KMS-11 (cell line): ENCODE measurements around the gene OR10H5.
"Not testable (repeated sequence)": the region's sequence is repeated elsewhere in the genome, so short reads cannot be mapped to it uniquely, and the experiment has no call there.

ENCODE experiments used
- H2AFZ ChIP-seq: fragments of 200-600 bp; sonication (generic); 2 replicates; pipeline ENCODE4 v1.6.1; 2016; ENCODE audit warnings: antibody characterized with exemption, mixed run types, low read depth
- H3K27ac ChIP-seq: fragments of 200-600 bp; sonication (generic); 2 replicates; pipeline ENCODE4 v1.6.1; 2016; ENCODE audit warnings: mild to moderate bottlenecking, mixed run types
- H3K27me3 ChIP-seq: fragments of 200-600 bp; sonication (generic); 2 replicates; pipeline ENCODE4 v1.6.1; 2017; ENCODE audit warnings: mild to moderate bottlenecking, low read depth, mixed run types, moderate library complexity; ENCODE audit not compliant: insufficient read depth
- H3K36me3 ChIP-seq: fragments of 200-600 bp; sonication (generic); 2 replicates; pipeline ENCODE4 v1.6.1; 2017; ENCODE audit warnings: mild to moderate bottlenecking, mixed run types; ENCODE audit not compliant: insufficient read depth
- H3K4me1 ChIP-seq: fragments of 200-600 bp; sonication (generic); 2 replicates; pipeline ENCODE4 v1.6.1; 2016; ENCODE audit warnings: mild to moderate bottlenecking, low read depth, mixed run types; ENCODE audit not compliant: poor library complexity, severe bottlenecking
- H3K4me2 ChIP-seq: fragments of 200-600 bp; sonication (generic); 2 replicates; pipeline ENCODE4 v1.7.0; 2016; ENCODE audit warnings: mild to moderate bottlenecking, mixed run types
- H3K4me3 ChIP-seq: fragments of 200-600 bp; sonication (generic); IDR thresholded peaks from 2 replicates; pipeline ENCODE4 v1.6.1; 2017; ENCODE audit warnings: low read depth, low read length, mixed read lengths; ENCODE audit not compliant: insufficient read depth
- H3K79me2 ChIP-seq: fragments of 200-600 bp; sonication (generic); 2 replicates; pipeline ENCODE4 v1.6.1; 2016; ENCODE audit warnings: low read depth, mixed run types; ENCODE audit not compliant: insufficient read depth
- H3K9ac ChIP-seq: fragments of 200-600 bp; sonication (generic); 2 replicates; pipeline ENCODE4 v1.6.1; 2016; ENCODE audit warnings: mild to moderate bottlenecking, mixed run types
- H4K20me1 ChIP-seq: fragments of 200-600 bp; sonication (generic); 2 replicates; pipeline ENCODE4 v1.6.1; 2016; ENCODE audit warnings: mild to moderate bottlenecking, mixed run types; ENCODE audit not compliant: insufficient read depth
- TF ChIP-seq, protein P1 (sequence below): fragments of 200-600 bp; sonication (generic); conservative IDR thresholded peaks from 2 replicates; pipeline ENCODE4 v1.6.1; 2017; ENCODE audit warnings: low read depth, mild to moderate bottlenecking, antibody characterized with exemption, low read length, moderate library complexity, mixed read lengths

The OR10H5 gene

DNA sequence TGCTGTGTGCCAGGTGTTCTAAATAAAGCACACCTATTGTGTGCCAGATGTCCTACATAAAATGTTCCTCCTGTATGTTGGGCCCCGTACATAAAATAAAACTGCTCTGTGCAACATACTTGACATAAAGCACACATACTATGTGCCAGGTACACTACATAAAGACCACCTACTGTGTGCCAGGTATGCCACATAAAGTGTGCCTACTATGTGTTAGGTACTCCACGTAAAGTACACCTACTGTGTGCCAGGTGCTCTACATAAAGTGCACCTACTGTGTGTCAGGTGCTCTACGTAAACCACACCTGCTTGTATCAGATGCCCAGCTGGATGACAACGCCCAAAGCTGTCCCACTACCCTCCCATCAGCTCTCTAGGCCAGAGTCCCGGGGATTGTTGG, 5.8 kb upstream of the OR10H5 start:
- Histone ChIP-seq H3K27me3 (0 out of 2 replicates have a peak, but pooled peaks cover 1% of the 10 kb centered on the region), H2AFZ (no peak overlapping the region), H3K79me2 (no peaks in the 10 kb centered on the region), H3K4me3 (no peak overlapping the region), H3K9ac (no peak overlapping the region), H4K20me1 (no peaks in the 10 kb centered on the region), H3K36me3 (no peaks in the 10 kb centered on the region), H3K4me1 (no peaks in the 10 kb centered on the region), H3K4me2 (no peak overlapping the region), H3K27ac (no peak overlapping the region)
- TF ChIP-seq, protein P1, sequence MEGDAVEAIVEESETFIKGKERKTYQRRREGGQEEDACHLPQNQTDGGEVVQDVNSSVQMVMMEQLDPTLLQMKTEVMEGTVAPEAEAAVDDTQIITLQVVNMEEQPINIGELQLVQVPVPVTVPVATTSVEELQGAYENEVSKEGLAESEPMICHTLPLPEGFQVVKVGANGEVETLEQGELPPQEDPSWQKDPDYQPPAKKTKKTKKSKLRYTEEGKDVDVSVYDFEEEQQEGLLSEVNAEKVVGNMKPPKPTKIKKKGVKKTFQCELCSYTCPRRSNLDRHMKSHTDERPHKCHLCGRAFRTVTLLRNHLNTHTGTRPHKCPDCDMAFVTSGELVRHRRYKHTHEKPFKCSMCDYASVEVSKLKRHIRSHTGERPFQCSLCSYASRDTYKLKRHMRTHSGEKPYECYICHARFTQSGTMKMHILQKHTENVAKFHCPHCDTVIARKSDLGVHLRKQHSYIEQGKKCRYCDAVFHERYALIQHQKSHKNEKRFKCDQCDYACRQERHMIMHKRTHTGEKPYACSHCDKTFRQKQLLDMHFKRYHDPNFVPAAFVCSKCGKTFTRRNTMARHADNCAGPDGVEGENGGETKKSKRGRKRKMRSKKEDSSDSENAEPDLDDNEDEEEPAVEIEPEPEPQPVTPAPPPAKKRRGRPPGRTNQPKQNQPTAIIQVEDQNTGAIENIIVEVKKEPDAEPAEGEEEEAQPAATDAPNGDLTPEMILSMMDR = no peak

DNA sequence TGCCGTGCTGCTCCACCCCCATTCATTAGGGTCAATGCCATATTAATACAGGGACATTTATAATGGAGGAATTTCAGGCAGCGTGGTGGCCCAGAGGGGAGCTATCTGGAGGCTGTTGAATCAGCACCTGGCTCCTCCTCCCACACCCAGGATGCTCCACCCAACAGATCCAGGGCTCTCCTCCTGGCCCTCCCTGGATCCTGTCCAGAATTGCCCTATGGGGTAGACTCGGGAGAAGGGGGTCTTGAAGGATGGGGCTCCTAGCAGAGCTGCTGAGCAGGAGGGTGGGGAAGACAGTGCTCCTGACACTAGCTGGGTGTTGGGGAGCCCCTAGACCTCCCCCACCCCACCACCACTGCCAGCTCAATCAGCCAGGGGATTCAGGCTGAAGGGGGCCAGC, 5.2 kb upstream of the OR10H5 start:
- Histone ChIP-seq H3K4me3 (no peak overlapping the region), H3K4me2 (no peak overlapping the region), H2AFZ (no peak overlapping the region), H3K36me3 (no peaks in the 10 kb centered on the region), H3K9ac (no peak overlapping the region), H3K27me3 (0 out of 2 replicates have a peak, but pooled peaks cover 4% of the 10 kb centered on the region), H3K27ac (no peak overlapping the region), H3K4me1 (no peaks in the 10 kb centered on the region), H4K20me1 (no peaks in the 10 kb centered on the region), H3K79me2 (no peaks in the 10 kb centered on the region)
- TF ChIP-seq, protein P1 = no peak

DNA sequence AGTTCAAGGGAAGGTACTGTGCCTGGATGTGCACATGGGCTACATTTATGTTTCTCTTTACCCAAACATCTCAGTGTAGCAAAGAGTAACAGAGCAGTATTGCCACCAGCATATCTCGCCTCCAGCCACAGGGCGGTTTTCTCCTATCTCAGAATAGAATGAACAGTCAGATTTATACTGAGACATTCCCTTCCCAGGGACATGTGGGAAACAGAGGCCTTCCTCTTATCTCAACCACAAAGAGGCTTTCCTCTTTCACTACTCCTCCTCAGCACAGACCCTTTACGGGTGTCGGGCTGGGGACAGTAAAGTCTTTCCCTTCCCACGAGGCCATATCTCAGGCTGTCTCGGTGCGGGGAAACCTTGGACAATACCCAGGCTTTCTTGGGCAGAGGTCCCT, 4.6 kb upstream of the OR10H5 start:
- H3K27ac ChIP-seq, H3K27me3 ChIP-seq, H3K4me2 ChIP-seq, H3K4me1 ChIP-seq, H3K79me2 ChIP-seq, H3K36me3 ChIP-seq, H3K9ac ChIP-seq, H4K20me1 ChIP-seq, H3K4me3 ChIP-seq, H2AFZ ChIP-seq: not testable (repeated sequence)

- Histone ChIP-seq H3K4me3 (no peak overlapping the region), H3K4me1 (no peaks in the 10 kb centered on the region), H2AFZ (no peak overlapping the region), H4K20me1 (no peaks in the 10 kb centered on the region), H3K27me3 (peaks cover 4% of the 10 kb centered on the region; the same call in 1 of the 2 replicates), H3K36me3 (no peaks in the 10 kb centered on the region), H3K27ac (no peak overlapping the region), H3K79me2 (no peaks in the 10 kb centered on the region), H3K4me2 (no peak overlapping the region), H3K9ac (no peak overlapping the region)
- TF ChIP-seq, protein P1 = no peak
Measured at GRCh38 chr19:15788594-15789270, 1.3 kb downstream of the OR10H5 start.

GRCh38 chr19:15790096-15790495, 2.6 kb downstream of the OR10H5 start:
- peaks cover 4% of the 10 kb centered on the region; the same call in 1 of the 2 replicates for H3K27me3 ChIP-seq
- no peak overlapping the region for H3K4me2 ChIP-seq
- no peak overlapping the region for H3K9ac ChIP-seq
- no peaks in the 10 kb centered on the region for H3K36me3 ChIP-seq
- H3K4me3 ChIP-seq = no peak overlapping the region
- H3K4me1 ChIP-seq = no peaks in the 10 kb centered on the region
- H2AFZ ChIP-seq = no peak overlapping the region
- no peak overlapping the region for H3K27ac ChIP-seq
- no peaks in the 10 kb centered on the region for H4K20me1 ChIP-seq
- H3K79me2 ChIP-seq = no peaks in the 10 kb centered on the region
- TF ChIP-seq, protein P1 = no peak

- not testable (repeated sequence) for H4K20me1 ChIP-seq, H3K4me3 ChIP-seq, H3K4me2 ChIP-seq, H3K27ac ChIP-seq, H3K4me1 ChIP-seq, H3K79me2 ChIP-seq, H3K27me3 ChIP-seq, H2AFZ ChIP-seq, H3K9ac ChIP-seq, H3K36me3 ChIP-seq
Measured at GRCh38 chr19:15794279-15794678, 6.8 kb downstream of the OR10H5 start.
